D341Med (cell line): Measurements from ENCODE around the gene EFHC1.

Experiments used
- DNase-seq: peaks from one replicate; pipeline ENCODE4 v3.0.0; 2012; ENCODE audit warnings: low spot score

The EFHC1 gene

GRCh38 chr6:52503323-52503747 lies 83.2 kb downstream of the EFHC1 start:
- DNase-seq = peak; percentile 68

GRCh38 chr6:52503851-52504781 lies 84.0 kb downstream of the EFHC1 start:
- peak; percentile 47 for DNase-seq

- DNase-seq = no peak
These were observed 84.6 kb downstream of the EFHC1 start for GRCh38 chr6:52504782-52505136.

- DNase-seq = peak; percentile 59
These were observed 85.7 kb downstream of the EFHC1 start for GRCh38 chr6:52505726-52506409.

DNA sequence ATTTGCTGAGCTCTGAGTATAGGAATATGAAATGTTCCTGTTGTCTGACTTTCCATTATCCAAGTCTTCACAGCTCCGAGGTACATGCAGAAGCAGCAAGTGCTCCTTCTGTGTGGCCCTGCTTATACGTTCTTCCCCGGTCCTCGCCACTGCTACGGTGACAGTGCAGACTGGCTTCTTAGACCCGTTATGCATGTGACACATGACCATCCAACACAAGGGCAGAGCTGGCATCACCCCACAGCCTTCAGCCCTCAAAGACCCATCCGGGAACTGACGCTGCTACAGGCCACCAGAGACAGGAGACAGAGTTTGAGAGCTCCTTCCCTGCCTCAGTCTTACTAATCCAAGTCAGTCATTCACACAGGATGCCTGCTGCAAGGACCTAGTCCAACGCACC lies 86.3 kb downstream of the EFHC1 start:
- DNase-seq = no peak

- no peak for DNase-seq
These were observed 87.6 kb downstream of the EFHC1 start for GRCh38 chr6:52507557-52508260.

- no peak for DNase-seq
These were observed 88.2 kb downstream of the EFHC1 start for GRCh38 chr6:52508261-52508739.

- no peak for DNase-seq
These were observed 89.4 kb downstream of the EFHC1 start for GRCh38 chr6:52509281-52510212.

DNA sequence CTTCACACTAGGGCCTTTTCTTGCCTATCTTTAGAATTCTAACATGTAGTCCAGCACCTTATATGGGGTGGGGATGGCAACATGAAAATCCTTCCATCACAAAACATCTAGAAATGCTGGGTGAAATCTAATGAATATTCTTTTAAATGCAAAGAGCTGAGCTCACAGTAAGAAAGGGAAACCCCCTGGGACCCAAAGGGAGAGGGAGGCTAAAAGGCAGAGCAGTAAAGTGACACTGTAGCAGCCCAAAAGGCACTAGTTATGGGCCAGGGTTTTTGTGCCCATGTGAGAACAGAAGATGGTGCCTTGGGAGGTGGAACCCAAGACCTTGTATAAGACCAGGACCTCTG lies 90.0 kb downstream of the EFHC1 start:
- no peak for DNase-seq

DNA sequence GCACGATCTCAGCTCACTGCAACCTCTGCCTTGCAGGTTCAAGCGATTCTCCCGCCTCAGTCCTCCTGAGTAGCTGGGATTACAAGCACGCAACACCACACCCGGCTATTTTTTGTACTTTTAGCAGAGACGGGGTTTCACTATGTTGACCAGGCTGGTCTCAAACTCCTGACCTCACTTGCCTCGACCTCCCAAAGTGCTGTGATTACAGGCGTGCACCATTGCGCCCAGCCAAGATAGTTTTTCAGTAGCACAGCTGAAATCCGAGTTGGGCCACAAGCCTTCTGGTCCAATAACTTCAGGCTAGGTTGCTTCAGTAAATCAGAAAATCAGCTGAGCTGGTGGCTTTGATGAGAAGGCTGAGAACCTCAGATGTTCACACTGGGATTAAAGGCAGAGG lies 91.0 kb downstream of the EFHC1 start:
- no peak for DNase-seq

DNA sequence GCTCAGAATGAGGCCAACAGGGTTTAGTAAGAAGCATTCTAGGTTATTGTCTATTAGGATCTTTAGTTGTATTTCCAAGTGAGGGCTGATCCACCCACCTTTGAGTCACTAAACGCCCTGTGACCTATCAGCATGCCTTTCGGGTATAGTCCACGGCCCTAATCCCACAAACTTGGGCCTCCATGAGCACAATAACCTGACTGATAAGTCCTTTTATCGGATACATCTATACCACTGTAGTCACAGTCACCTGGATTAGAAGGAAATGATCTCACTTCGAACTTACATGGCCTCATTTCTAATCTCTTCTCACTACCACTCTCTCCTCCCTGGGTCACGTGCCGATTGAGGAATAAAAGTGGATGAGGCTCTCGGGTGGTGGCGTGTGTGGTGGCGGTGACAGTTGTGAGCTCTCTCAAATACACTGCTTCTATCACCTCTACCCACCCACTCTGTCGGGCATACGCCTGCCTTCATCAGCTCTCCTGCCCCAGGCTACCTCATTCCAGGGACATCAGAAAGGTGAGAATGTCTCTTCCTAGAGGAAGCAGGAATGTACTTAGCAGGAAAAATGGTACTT lies 91.5 kb downstream of the EFHC1 start:
- DNase-seq = no peak

GRCh38 chr6:52512199-52512598 lies 92.1 kb downstream of the EFHC1 start:
- DNase-seq = no peak

DNA sequence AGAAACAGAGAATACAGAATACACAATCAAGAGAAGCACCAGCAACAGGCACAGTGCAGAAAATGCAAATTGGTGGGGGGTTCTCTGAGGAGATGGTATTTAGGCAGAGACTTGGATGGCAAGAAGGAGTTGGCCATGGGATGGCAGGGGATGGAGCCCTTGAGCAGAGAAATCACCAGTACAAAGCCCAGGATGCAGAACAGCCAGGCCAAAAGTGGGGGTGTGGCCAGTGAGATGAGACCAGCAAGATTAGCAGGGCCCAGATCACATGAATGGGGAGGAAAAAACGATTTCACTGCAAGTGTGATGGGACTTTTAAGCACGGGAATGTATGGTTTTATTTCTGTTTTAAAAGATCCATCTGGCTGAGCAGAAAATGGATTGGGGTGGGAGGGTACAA lies 93.3 kb downstream of the EFHC1 start:
- DNase-seq = no peak

DNA sequence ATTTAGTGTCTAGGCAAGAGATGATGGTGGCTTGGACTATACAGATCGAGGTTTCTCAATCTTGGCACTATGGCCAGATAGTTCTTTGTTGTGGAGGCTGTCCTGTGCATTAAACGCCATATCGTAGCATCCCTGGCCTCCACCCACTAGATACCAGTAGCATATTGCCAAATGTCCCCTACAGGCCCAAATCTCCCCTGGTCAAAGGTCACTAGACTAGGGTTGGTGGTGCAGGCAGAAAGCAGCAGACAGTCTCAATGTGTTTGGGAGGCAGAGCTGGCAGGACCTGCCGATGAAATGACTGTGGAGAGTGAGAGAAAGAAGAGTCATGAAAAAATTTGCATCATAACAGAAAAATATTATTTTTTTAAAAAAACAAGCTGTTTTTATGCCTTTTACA lies 93.8 kb downstream of the EFHC1 start:
- no peak for DNase-seq

DNA sequence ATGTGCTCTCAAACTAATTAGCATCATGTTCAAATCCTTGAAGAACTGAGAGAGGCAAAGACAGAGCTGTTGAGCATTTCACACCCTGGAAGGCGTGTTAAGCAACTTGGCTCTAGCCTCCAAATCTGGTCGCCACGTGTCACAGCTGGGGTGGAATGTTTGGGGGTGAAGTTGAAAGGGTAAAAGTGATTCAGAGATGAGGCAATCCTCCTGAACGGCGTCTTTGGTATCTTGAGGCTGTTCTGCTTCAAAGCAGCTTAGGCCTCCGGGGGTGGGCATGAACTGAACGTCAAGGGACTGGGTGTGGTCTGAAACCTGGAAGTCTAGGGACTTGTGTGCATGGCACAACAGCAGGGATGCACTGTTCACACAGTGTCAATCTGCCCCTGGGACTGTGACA lies 94.4 kb downstream of the EFHC1 start:
- DNase-seq = no peak

GRCh38 chr6:52515219-52515960 lies 95.2 kb downstream of the EFHC1 start:
- DNase-seq = no peak

DNA sequence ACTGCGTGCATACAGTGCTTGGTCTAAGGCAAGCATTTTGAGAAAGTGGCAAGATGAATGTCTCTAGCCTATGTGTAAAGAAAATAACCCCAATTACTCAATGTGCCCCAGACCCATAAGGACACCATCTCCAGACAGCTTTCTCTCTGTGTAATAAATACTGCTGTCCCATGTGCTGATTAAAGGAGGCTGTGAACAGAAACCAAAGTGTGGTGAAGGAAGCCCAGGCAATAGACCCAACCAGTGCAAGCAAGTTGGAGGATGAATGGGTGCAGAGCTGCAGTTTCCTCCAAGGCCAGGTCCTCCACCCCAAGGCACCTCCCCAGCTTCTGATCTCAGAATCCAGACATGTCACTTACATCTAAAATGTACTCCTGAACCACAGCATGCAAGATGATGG lies 96.1 kb downstream of the EFHC1 start:
- DNase-seq = no peak

GRCh38 chr6:52516943-52517342 lies 96.8 kb downstream of the EFHC1 start:
- no peak for DNase-seq

DNA sequence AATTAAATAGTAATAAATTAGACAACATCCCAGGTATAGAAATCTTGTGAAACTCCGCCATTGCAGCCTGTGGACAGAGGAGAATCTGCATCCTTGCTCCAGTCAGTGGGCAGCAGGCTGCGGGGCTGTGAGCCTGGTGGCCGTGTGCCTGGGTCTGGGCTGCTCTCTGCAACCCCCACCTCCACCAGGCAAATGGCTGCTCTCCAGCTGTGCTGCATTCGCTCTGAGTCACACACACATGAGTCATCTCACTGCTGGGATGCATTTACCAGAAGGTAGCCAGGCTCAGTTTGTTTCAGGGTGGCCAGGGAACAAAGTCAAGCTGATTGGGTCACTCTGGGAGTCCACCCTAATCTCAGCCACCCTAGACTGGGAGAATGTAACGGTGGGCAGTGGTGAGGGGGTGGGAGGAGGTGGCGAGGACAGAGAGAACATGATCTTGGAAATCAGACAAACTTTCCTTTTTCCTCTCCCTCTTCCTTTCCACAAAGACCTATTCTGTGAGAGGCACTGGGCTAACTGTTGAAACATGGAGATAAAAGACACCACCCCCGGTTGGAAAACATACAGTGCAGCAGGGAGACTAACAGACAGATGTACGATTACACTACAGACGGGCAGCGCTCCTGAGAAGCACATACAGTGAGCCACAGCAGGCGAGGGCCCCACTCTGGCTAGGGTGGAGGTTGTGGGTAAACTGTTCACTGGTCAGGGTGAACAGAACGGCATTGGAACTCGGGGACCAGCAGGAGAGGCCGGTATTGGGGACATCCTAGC lies 97.5 kb downstream of the EFHC1 start:
- DNase-seq = no peak
